Measurements from ENCODE around the gene TTLL9. TPM values are rescaled to one million over a fixed set of nuclear protein-coding genes. Genes with fewer than 3 reads are reported as not detected.

TTLL9 gene
- total RNA-seq, result not detected in 2 replicates

GRCh38 chr20:31869942-31870725, at the start of gene TTLL9, which contains the start of gene DUSP15:
Gene TTLL9, plus strand, starts transcription at chr20:31870634. Its CDS starts 493 bp downstream, at chr20:31871127.
Gene DUSP15, minus strand, starts transcription at chr20:31870527. Its CDS starts 190 bp downstream, at chr20:31870337.

GRCh38 chr20:31845300-31845863, 25.1 kb upstream of the TTLL9 start, which contains the start of gene FOXS1:
Gene FOXS1, minus strand, starts transcription at chr20:31845604. Its CDS starts 62 bp downstream, at chr20:31845542.

GRCh38 chr20:31951530-31952453, 81.4 kb downstream of the TTLL9 start, which contains the start of gene PDRG1:
Gene PDRG1, minus strand, starts transcription at chr20:31952046. Its CDS starts 85 bp downstream, at chr20:31951961.

GRCh38 chr20:31967830-31968249, 97.4 kb downstream of the TTLL9 start, which contains the start of gene XKR7:
Gene XKR7, plus strand, starts transcription at chr20:31968151. Its CDS starts 25 bp downstream, at chr20:31968176.

Other genes starting within 250 kb of the TTLL9 start
- gene COX4I2, start 232.7 kb upstream of the TTLL9 start, total RNA-seq, result 0.98 TPM in 1 of 2 replicates, not detected in the other
- 129 and 235 TPM in 2 replicates for gene BCL2L1, start 147.8 kb upstream of the TTLL9 start, total RNA-seq
- 8.1 and 134 TPM in 2 replicates for gene TPX2, start 131.3 kb upstream of the TTLL9 start, total RNA-seq
- 0.65 and 0.76 TPM in 2 replicates for gene MYLK2, start 51.3 kb upstream of the TTLL9 start, total RNA-seq
- gene FOXS1, start 25.0 kb upstream of the TTLL9 start, total RNA-seq, result 2.3 and 15.2 TPM in 2 replicates
- 0.49 and 1.4 TPM in 2 replicates for gene DUSP15, start 107 bp upstream of the TTLL9 start, total RNA-seq
- gene PDRG1, start 81.4 kb downstream of the TTLL9 start, total RNA-seq, result 6.5 and 7.0 TPM in 2 replicates
- not detected in 2 replicates for gene XKR7, start 97.5 kb downstream of the TTLL9 start, total RNA-seq
- gene CCM2L, start 139.8 kb downstream of the TTLL9 start, total RNA-seq, result not detected in 2 replicates
- gene HCK, start 181.6 kb downstream of the TTLL9 start, total RNA-seq, result not detected in 2 replicates
- 31.9 and 47.5 TPM in 2 replicates for gene TM9SF4, start 239.1 kb downstream of the TTLL9 start, total RNA-seq